NCI-H345 treated with DMSO at 0.1 percent for 48 hours (cell line): Measurements from ENCODE around the gene IGFBP5.

Source experiments
- DNase-seq: peaks from one replicate; lab custom pipeline; 2025; ENCODE audit not compliant: unreplicated experiment; lab: John Stamatoyannopoulos, UW

Gene IGFBP5

GRCh38 chr2:216626168-216626874 lies 69.0 kb downstream of the IGFBP5 start:
- DNase-seq = no peak

DNA sequence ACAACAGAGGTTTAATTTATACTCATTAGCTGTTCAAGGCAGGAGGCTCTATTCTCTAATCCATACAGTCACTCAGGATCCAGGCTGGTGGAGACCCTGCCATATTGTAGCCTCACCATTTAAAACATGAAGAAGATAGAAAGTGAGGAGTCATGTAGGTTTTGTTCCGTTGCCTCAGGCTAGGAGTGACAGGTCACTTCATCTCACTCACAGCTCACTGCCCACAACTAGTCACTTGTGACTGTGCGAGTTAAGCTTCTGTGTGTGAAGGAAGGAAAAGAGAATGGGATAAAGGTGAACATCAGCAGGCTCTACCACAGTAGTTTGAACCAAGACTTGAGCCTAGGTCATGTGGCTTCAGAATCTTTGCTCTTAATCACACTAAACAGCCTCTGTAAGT lies 71.1 kb downstream of the IGFBP5 start:
- DNase-seq = no peak

GRCh38 chr2:216622526-216622925 lies 72.8 kb downstream of the IGFBP5 start:
- DNase-seq = no peak
